Parathyroid adenoma (tissue), 2 donors: ENCODE results near the gene ZBTB4.

Experiments
- H2AFZ ChIP-seq: fragments of 300-600 bp; sonication (generic); one replicate; pipeline ENCODE4 v1.7.0; 2017; ENCODE audit warnings: antibody characterized with exemption, mild to moderate bottlenecking
- H3K27ac ChIP-seq: fragments of 300-600 bp; sonication (generic); one replicate; pipeline ENCODE4 v1.7.0; 2017
- H3K27me3 ChIP-seq: fragments of 300-600 bp; sonication (generic); one replicate; pipeline ENCODE4 v1.7.0; 2017; ENCODE audit warnings: low read length; ENCODE audit not compliant: control insufficient read depth, insufficient read depth
- H3K36me3 ChIP-seq: fragments of 300-600 bp; sonication (generic); one replicate; pipeline ENCODE4 v1.7.0; 2017; ENCODE audit warnings: low read length; ENCODE audit not compliant: control insufficient read depth, insufficient read depth
- H3K4me1 ChIP-seq: fragments of 300-600 bp; sonication (generic); one replicate; pipeline ENCODE4 v1.7.0; 2017; ENCODE audit warnings: control low read depth
- H3K4me2 ChIP-seq: fragments of 300-600 bp; sonication (generic); one replicate; pipeline ENCODE4 v1.7.0; 2017; ENCODE audit warnings: low read length
- H3K4me3 ChIP-seq: fragments of 300-600 bp; sonication (generic); one replicate; pipeline ENCODE4 v1.7.0; 2017; ENCODE audit warnings: low read depth, low read length
- H3K79me2 ChIP-seq: fragments of 300-600 bp; sonication (generic); one replicate; pipeline ENCODE4 v1.7.0; 2017; ENCODE audit warnings: control low read depth
- H3K9ac ChIP-seq: fragments of 300-600 bp; sonication (generic); one replicate; pipeline ENCODE4 v1.7.0; 2017; ENCODE audit warnings: mild to moderate bottlenecking
- H3K9me3 ChIP-seq: fragments of 300-600 bp; sonication (generic); one replicate; pipeline ENCODE4 v1.7.0; 2017; ENCODE audit warnings: low read length; ENCODE audit not compliant: control insufficient read depth
- TF ChIP-seq, protein P1 (sequence below): fragments of 300-600 bp; sonication (generic); IDR thresholded peaks from one replicate; pipeline ENCODE4 v1.7.0; 2017; ENCODE audit warnings: antibody characterized with exemption, mild to moderate bottlenecking
- donor health status: primary hyperparathyroidism.

ZBTB4 gene

GRCh38 chr17:7460850-7461660, 18.4 kb downstream of the ZBTB4 start:
- Histone ChIP-seq H3K4me2 (no peak overlapping the region), H3K9ac (no peak overlapping the region), H3K27ac (peak overlapping the region; percentile 33), H3K4me3 (no peak overlapping the region), H3K27me3 (no peaks in the 10 kb centered on the region), H3K4me1 (peaks cover 1% of the 10 kb centered on the region), H3K9me3 (no peaks in the 10 kb centered on the region), H3K79me2 (peaks cover 33% of the 10 kb centered on the region), H2AFZ (no peak overlapping the region), H3K36me3 (no peaks in the 10 kb centered on the region)
- TF ChIP-seq, protein P1, sequence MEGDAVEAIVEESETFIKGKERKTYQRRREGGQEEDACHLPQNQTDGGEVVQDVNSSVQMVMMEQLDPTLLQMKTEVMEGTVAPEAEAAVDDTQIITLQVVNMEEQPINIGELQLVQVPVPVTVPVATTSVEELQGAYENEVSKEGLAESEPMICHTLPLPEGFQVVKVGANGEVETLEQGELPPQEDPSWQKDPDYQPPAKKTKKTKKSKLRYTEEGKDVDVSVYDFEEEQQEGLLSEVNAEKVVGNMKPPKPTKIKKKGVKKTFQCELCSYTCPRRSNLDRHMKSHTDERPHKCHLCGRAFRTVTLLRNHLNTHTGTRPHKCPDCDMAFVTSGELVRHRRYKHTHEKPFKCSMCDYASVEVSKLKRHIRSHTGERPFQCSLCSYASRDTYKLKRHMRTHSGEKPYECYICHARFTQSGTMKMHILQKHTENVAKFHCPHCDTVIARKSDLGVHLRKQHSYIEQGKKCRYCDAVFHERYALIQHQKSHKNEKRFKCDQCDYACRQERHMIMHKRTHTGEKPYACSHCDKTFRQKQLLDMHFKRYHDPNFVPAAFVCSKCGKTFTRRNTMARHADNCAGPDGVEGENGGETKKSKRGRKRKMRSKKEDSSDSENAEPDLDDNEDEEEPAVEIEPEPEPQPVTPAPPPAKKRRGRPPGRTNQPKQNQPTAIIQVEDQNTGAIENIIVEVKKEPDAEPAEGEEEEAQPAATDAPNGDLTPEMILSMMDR, result no peak

GRCh38 chr17:7459961-7460545, 19.4 kb downstream of the ZBTB4 start:
- H2AFZ ChIP-seq, result no peak overlapping the region
- TF ChIP-seq, protein P1, result no peak
- H3K9me3 ChIP-seq, result no peaks in the 10 kb centered on the region
- no peak overlapping the region for H3K4me3 ChIP-seq
- H3K27me3 ChIP-seq, result no peaks in the 10 kb centered on the region
- no peak overlapping the region for H3K4me2 ChIP-seq
- peaks cover 26% of the 10 kb centered on the region for H3K79me2 ChIP-seq
- no peaks in the 10 kb centered on the region for H3K4me1 ChIP-seq
- H3K36me3 ChIP-seq, result no peaks in the 10 kb centered on the region
- H3K27ac ChIP-seq, result peak overlapping the region; percentile 33
- no peak overlapping the region for H3K9ac ChIP-seq

GRCh38 chr17:7448461-7448860, 31.0 kb downstream of the ZBTB4 start:
- Histone ChIP-seq H3K27ac (no peak overlapping the region), H3K4me1 (peaks cover 12% of the 10 kb centered on the region), H3K36me3 (no peaks in the 10 kb centered on the region), H3K79me2 (no peaks in the 10 kb centered on the region), H3K4me3 (no peak overlapping the region), H3K4me2 (no peak overlapping the region), H3K27me3 (no peaks in the 10 kb centered on the region), H3K9me3 (no peaks in the 10 kb centered on the region), H2AFZ (no peak overlapping the region), H3K9ac (no peak overlapping the region)
- TF ChIP-seq, protein P1, result no peak

GRCh38 chr17:7445619-7445968, 33.8 kb downstream of the ZBTB4 start:
- Histone ChIP-seq H3K36me3 (no peaks in the 10 kb centered on the region), H3K27ac (peak overlapping the region; percentile 3), H3K79me2 (no peaks in the 10 kb centered on the region), H3K4me3 (peak overlapping the region; percentile 78), H3K4me1 (peaks cover 15% of the 10 kb centered on the region), H2AFZ (peak overlapping the region; percentile 87), H3K9me3 (no peaks in the 10 kb centered on the region), H3K4me2 (peak overlapping the region; percentile 92), H3K9ac (no peak overlapping the region), H3K27me3 (no peaks in the 10 kb centered on the region)
- TF ChIP-seq, protein P1, result no peak
